ENCODE data around the gene SGMS1.

DNA sequence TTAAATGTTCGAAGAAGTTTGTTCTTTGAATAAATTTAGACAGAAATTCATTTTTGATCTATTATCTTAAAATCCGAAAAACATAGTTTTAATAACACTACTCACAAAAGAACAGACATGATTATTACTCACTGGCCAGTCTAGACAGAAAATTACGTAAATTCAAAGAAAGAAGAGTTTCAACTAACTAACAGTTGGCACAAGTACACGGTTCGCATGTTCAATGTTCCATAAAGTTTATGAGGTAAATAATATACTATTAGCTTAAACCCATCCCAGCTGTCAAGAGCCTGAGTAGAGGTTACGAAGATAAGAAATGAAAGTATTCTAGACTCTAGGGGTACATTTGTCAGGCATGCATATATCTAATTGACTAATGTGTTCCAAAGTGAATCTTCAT is 220.7 kb downstream of the SGMS1 start:
- TF ChIP-seq TAF1 (IDR thresholded peaks at IDR 0.05; ENCODE audit: borderline replicate concordance, low read depth, low read length) (no peak), POLR2AphosphoS5 (IDR thresholded peaks at IDR 0.05; ENCODE audit: low read depth, low read length) (no peak)
